ENCODE data around the gene DACH1. TPM values are rescaled to one million over a fixed set of nuclear protein-coding genes. Genes with fewer than 3 reads are reported as not detected.

DACH1 gene
- total RNA-seq, 2 donors from 2014 or later: 0.42 TPM; not detected in 1

GRCh38 chr13:71644579-71644978 lies 222.4 kb downstream of the DACH1 start:
- Mint-ChIP-seq H3K9me3 (peaks cover 6% of the 10 kb centered on the region), H3K4me3 (no peak overlapping the region), H3K4me1 (ENCODE audit: low read depth in 2 of 2) (no peaks in the 10 kb centered on the region), H3K27me3 (no peaks in the 10 kb centered on the region), H3K36me3 (no peaks in the 10 kb centered on the region), H3K27ac (no peak overlapping the region)
- ATAC-seq (no peak), DNase-seq (ENCODE audit: low spot score) (no peak)

GRCh38 chr13:71643448-71643860 lies 223.6 kb downstream of the DACH1 start:
- DNase-seq (ENCODE audit: low spot score): no peak
- Mint-ChIP-seq H3K4me3 (no peak overlapping the region), H3K36me3 (no peaks in the 10 kb centered on the region), H3K9me3 (peaks cover 6% of the 10 kb centered on the region), H3K27me3 (no peaks in the 10 kb centered on the region), H3K27ac (no peak overlapping the region), H3K4me1 (ENCODE audit: low read depth in 2 of 2) (no peaks in the 10 kb centered on the region)
- no peak for ATAC-seq

- no peaks in the 10 kb centered on the region for H3K27me3 Mint-ChIP-seq
- no peaks in the 10 kb centered on the region for H3K36me3 Mint-ChIP-seq
- no peak overlapping the region for H3K27ac Mint-ChIP-seq
- H3K9me3 Mint-ChIP-seq: peaks cover 9% of the 10 kb centered on the region
- no peak overlapping the region for H3K4me3 Mint-ChIP-seq
- DNase-seq (ENCODE audit: low spot score): no peak
- no peaks in the 10 kb centered on the region for H3K4me1 Mint-ChIP-seq (ENCODE audit: low read depth in 2 of 2)
- no peak for ATAC-seq
Measured at GRCh38 chr13:71638751-71639150, 228.3 kb downstream of the DACH1 start.

GRCh38 chr13:71634602-71635443 lies 232.2 kb downstream of the DACH1 start:
- Mint-ChIP-seq H3K27ac (no peak overlapping the region), H3K9me3 (peaks cover 6% of the 10 kb centered on the region), H3K36me3 (no peaks in the 10 kb centered on the region), H3K4me1 (ENCODE audit: low read depth in 2 of 2) (no peaks in the 10 kb centered on the region), H3K27me3 (no peaks in the 10 kb centered on the region), H3K4me3 (no peak overlapping the region)
- DNase-seq (ENCODE audit: low spot score) (no peak), ATAC-seq (no peak)

GRCh38 chr13:71634182-71634581 lies 232.8 kb downstream of the DACH1 start:
- no peak for ATAC-seq
- no peaks in the 10 kb centered on the region for H3K36me3 Mint-ChIP-seq

GRCh38 chr13:71632721-71633120 lies 234.3 kb downstream of the DACH1 start:
- no peak for ATAC-seq
- H3K27ac Mint-ChIP-seq: no peak overlapping the region
- H3K4me3 Mint-ChIP-seq: no peak overlapping the region
- no peaks in the 10 kb centered on the region for H3K36me3 Mint-ChIP-seq
- no peaks in the 10 kb centered on the region for H3K27me3 Mint-ChIP-seq
- no peak for DNase-seq (ENCODE audit: low spot score)
- H3K4me1 Mint-ChIP-seq (ENCODE audit: low read depth in 2 of 2): no peaks in the 10 kb centered on the region
- peaks cover 9% of the 10 kb centered on the region for H3K9me3 Mint-ChIP-seq

More at GRCh38 chr13:71634182-71634581, 232.8 kb downstream of the DACH1 start:
- DNase-seq (ENCODE audit: low spot score): no peak
- Mint-ChIP-seq H3K4me1 (ENCODE audit: low read depth in 2 of 2) (no peaks in the 10 kb centered on the region), H3K4me3 (no peak overlapping the region), H3K27me3 (no peaks in the 10 kb centered on the region), H3K27ac (no peak overlapping the region), H3K9me3 (peaks cover 8% of the 10 kb centered on the region)

GRCh38 chr13:71632206-71632605 lies 234.8 kb downstream of the DACH1 start:
- Mint-ChIP-seq H3K9me3 (peaks cover 9% of the 10 kb centered on the region), H3K27ac (no peak overlapping the region), H3K27me3 (no peaks in the 10 kb centered on the region), H3K36me3 (no peaks in the 10 kb centered on the region), H3K4me1 (ENCODE audit: low read depth in 2 of 2) (no peaks in the 10 kb centered on the region), H3K4me3 (no peak overlapping the region)
- no peak for DNase-seq (ENCODE audit: low spot score)
- ATAC-seq: no peak

- Mint-ChIP-seq H3K4me1 (ENCODE audit: low read depth in 2 of 2) (no peaks in the 10 kb centered on the region), H3K4me3 (no peak overlapping the region), H3K27ac (no peak overlapping the region), H3K36me3 (no peaks in the 10 kb centered on the region), H3K27me3 (no peaks in the 10 kb centered on the region), H3K9me3 (peaks cover 7% of the 10 kb centered on the region)
- DNase-seq (ENCODE audit: low spot score) (no peak), ATAC-seq (no peak)
Measured at GRCh38 chr13:71629167-71629566, 237.8 kb downstream of the DACH1 start.

GRCh38 chr13:71626421-71627117 lies 240.4 kb downstream of the DACH1 start:
- Mint-ChIP-seq H3K4me3 (no peak overlapping the region), H3K27ac (no peak overlapping the region), H3K9me3 (peaks cover 6% of the 10 kb centered on the region), H3K4me1 (ENCODE audit: low read depth in 2 of 2) (no peaks in the 10 kb centered on the region), H3K36me3 (no peaks in the 10 kb centered on the region), H3K27me3 (no peaks in the 10 kb centered on the region)
- no peak for ATAC-seq
- DNase-seq (ENCODE audit: low spot score): no peak

- no peaks in the 10 kb centered on the region for H3K36me3 Mint-ChIP-seq
- no peaks in the 10 kb centered on the region for H3K4me1 Mint-ChIP-seq (ENCODE audit: low read depth in 2 of 2)
- H3K27me3 Mint-ChIP-seq: no peaks in the 10 kb centered on the region
- peaks cover 6% of the 10 kb centered on the region for H3K9me3 Mint-ChIP-seq
- H3K27ac Mint-ChIP-seq: no peak overlapping the region
- DNase-seq (ENCODE audit: low spot score) (no peak), ATAC-seq (no peak)
- no peak overlapping the region for H3K4me3 Mint-ChIP-seq
Measured at GRCh38 chr13:71625694-71626093, 241.3 kb downstream of the DACH1 start.

GRCh38 chr13:71624653-71625600 lies 242.1 kb downstream of the DACH1 start:
- peaks cover 6% of the 10 kb centered on the region for H3K9me3 Mint-ChIP-seq
- no peaks in the 10 kb centered on the region for H3K36me3 Mint-ChIP-seq

GRCh38 chr13:71621174-71622124 lies 245.6 kb downstream of the DACH1 start:
- Mint-ChIP-seq H3K9me3 (peaks cover 3% of the 10 kb centered on the region), H3K27ac (no peak overlapping the region), H3K36me3 (no peaks in the 10 kb centered on the region), H3K27me3 (no peaks in the 10 kb centered on the region), H3K4me3 (no peak overlapping the region), H3K4me1 (ENCODE audit: low read depth in 2 of 2) (no peaks in the 10 kb centered on the region)
- DNase-seq (ENCODE audit: low spot score): no peak
- ATAC-seq: no peak

More at GRCh38 chr13:71624653-71625600, 242.1 kb downstream of the DACH1 start:
- Mint-ChIP-seq H3K27me3 (no peaks in the 10 kb centered on the region), H3K4me1 (ENCODE audit: low read depth in 2 of 2) (no peaks in the 10 kb centered on the region), H3K4me3 (no peak overlapping the region), H3K27ac (no peak overlapping the region)
- DNase-seq (ENCODE audit: low spot score): no peak
- ATAC-seq: no peak

- ATAC-seq: no peak
- no peaks in the 10 kb centered on the region for H3K9me3 Mint-ChIP-seq
- no peaks in the 10 kb centered on the region for H3K27me3 Mint-ChIP-seq
Measured at GRCh38 chr13:71619096-71619495, 247.9 kb downstream of the DACH1 start.

More at GRCh38 chr13:71619096-71619495, 247.9 kb downstream of the DACH1 start:
- no peak overlapping the region for H3K4me3 Mint-ChIP-seq
- DNase-seq (ENCODE audit: low spot score): no peak
- H3K27ac Mint-ChIP-seq: no peak overlapping the region
- H3K36me3 Mint-ChIP-seq: no peaks in the 10 kb centered on the region
- no peaks in the 10 kb centered on the region for H3K4me1 Mint-ChIP-seq (ENCODE audit: low read depth in 2 of 2)

All from natural killer cell treated with Interleukin-12 subunit alpha and Interleukin-12 subunit beta and Interleukin-15 and Interleukin-18, amount 100 ng/mL, for 72 hours (primary cell).